HepG2 (cell line): ENCODE results near the gene KRTAP3-3. TPM values are rescaled to one million over a fixed set of nuclear protein-coding genes. Genes with fewer than 3 reads are reported as not detected.

Experiments
- BCLAF1 ChIP-seq: fragments of 450-650 bp; IDR thresholded peaks from 2 replicates; pipeline ENCODE4 v1.6.1; 2017; ENCODE audit warnings: mild to moderate bottlenecking
- BRD4 ChIP-seq: sonication (generic); formaldehyde crosslinking; IDR thresholded peaks from 2 replicates; pipeline ENCODE4 v1.4.0; 2020; ENCODE audit warnings: missing genetic modification reagents
- EP300 ChIP-seq, 3 experiments: sonication (generic) in 1 of 3; formaldehyde crosslinking in 1 of 3; IDR thresholded peaks; 2 replicates each; pipeline versions ENCODE4 v1.5.1 to v1.6.1; 2011 to 2020; ENCODE audit warnings: low read depth in 2 of 3, low read length in 2 of 3, borderline replicate concordance in 1 of 3, improper control_type of control experiment in 1 of 3, mild to moderate bottlenecking in 1 of 3, missing genetic modification reagents in 1 of 3, moderate library complexity in 1 of 3
- HNF4G ChIP-seq, 2 experiments: sonication (generic) in 1 of 2; formaldehyde crosslinking in 1 of 2; IDR thresholded peaks; 2 replicates each; pipeline versions ENCODE4 v1.4.0 to v1.6.1; 2011 to 2020; ENCODE audit warnings: borderline replicate concordance in 2 of 2, low read depth in 2 of 2, mild to moderate bottlenecking in 2 of 2, low read length in 1 of 2, missing genetic modification reagents in 1 of 2, moderate library complexity in 1 of 2
- NBN ChIP-seq: fragments of 450-650 bp; conservative IDR thresholded peaks from 2 replicates; pipeline ENCODE4 v1.6.1; 2017
- PRDM4 ChIP-seq: sonication (generic); formaldehyde crosslinking; IDR thresholded peaks from 2 replicates; pipeline ENCODE4 v1.9.0; 2021; ENCODE audit warnings: missing genetic modification reagents, borderline replicate concordance
- UBTF ChIP-seq: sonication (generic); formaldehyde crosslinking; IDR thresholded peaks from 2 replicates; pipeline ENCODE4 v1.4.0; 2020; ENCODE audit warnings: mild to moderate bottlenecking, missing genetic modification reagents
- XBP1 ChIP-seq: sonication (generic); formaldehyde crosslinking; IDR thresholded peaks from 2 replicates; pipeline ENCODE4 v1.5.0; 2020; ENCODE audit warnings: missing genetic modification reagents
- ZBTB4 ChIP-seq: sonication (generic); formaldehyde crosslinking; IDR thresholded peaks from 2 replicates; pipeline ENCODE4 v1.4.0; 2020; ENCODE audit warnings: missing genetic modification reagents, mild to moderate bottlenecking, borderline replicate concordance
- ZNF124 ChIP-seq: sonication (generic); formaldehyde crosslinking; IDR thresholded peaks from 2 replicates; pipeline ENCODE4 v1.4.0; 2020; ENCODE audit warnings: missing genetic modification reagents
- ZNF282 ChIP-seq: fragments of 450-650 bp; IDR thresholded peaks from 2 replicates; pipeline ENCODE4 v1.6.1; 2018; ENCODE audit not compliant: partially characterized antibody
- ZNF343 ChIP-seq: sonication (generic); formaldehyde crosslinking; IDR thresholded peaks from 2 replicates; pipeline ENCODE4 v1.4.0; 2020; ENCODE audit warnings: mild to moderate bottlenecking, missing genetic modification reagents
- ZNF501 ChIP-seq: sonication (generic); formaldehyde crosslinking; IDR thresholded peaks from 2 replicates; pipeline ENCODE4 v1.5.1; 2020; ENCODE audit warnings: mild to moderate bottlenecking, moderate library complexity, missing genetic modification reagents
- ZNF512 ChIP-seq: sonication (generic); formaldehyde crosslinking; IDR thresholded peaks from 2 replicates; pipeline ENCODE4 v1.4.0; 2020; ENCODE audit warnings: mild to moderate bottlenecking, missing genetic modification reagents
- polyA plus RNA-seq, 8 experiments: library from polyadenylated mRNA; depleted of rRNA in 3 of 8; stranded (reverse) in 7 of 8; unstranded in 1 of 8; fragments of >200 nt; fragmentation: Illumina TruSeq in 4 of 8; extraction: Trizol in 4 of 8; gene quantifications; 2 replicates each; pipeline versions ENCODE4 v1.2.1 to v1.2.3, GENCODE V29; 2011 to 2016; ENCODE audit warnings: low read depth in 4 of 8, missing spikeins in 1 of 8, mixed read lengths in 1 of 8; ENCODE audit not compliant: insufficient read depth in 1 of 8
- total RNA-seq, 5 experiments: library from RNA; depleted of rRNA; stranded (reverse); fragments of >200 nt; fragmentation: Illumina TruSeq; extraction: Trizol; gene quantifications; 2 replicates each; pipeline ENCODE4 v1.2.3, GENCODE V29; 2016; ENCODE audit warnings: low read depth in 1 of 5

Gene KRTAP3-3
- total and polyA plus RNA-seq, 2 of the 13 experiments (the other 11 are each of a cell fraction or from before 2014, with no cell fraction given), result not detected

GRCh38 chr17:40958086-40958953, 35.6 kb downstream of the KRTAP3-3 start (continued):
- TF ChIP-seq PRDM4 (CRISPR knock-in tag) (no peak), BCLAF1 (no peak), XBP1 (CRISPR knock-in tag) (no peak), ZNF282 (no peak), ZNF512 (CRISPR knock-in tag) (no peak), ZNF124 (no peak), BRD4 (no peak), ZNF501 (CRISPR knock-in tag) (no peak), HNF4G (IDR thresholded peaks at IDR 0.05; ENCODE audit: borderline replicate concordance, low read depth, low read length) (no peak), HNF4G (CRISPR knock-in tag; IDR thresholded peaks at IDR 0.05; ENCODE audit: borderline replicate concordance, low read depth) (no peak), ZBTB4 (no peak), NBN (no peak), EP300 (IDR thresholded peaks at IDR 0.05; ENCODE audit: low read depth in 2 of 2, low read length in 2 of 2) (peak; percentile 45 to 95; a peak in 2 of 4 replicates), EP300 (CRISPR knock-in tag; IDR thresholded peaks at IDR 0.05; ENCODE audit: borderline replicate concordance) (peak; percentile 91), ZNF343 (CRISPR knock-in tag) (no peak), UBTF (CRISPR knock-in tag) (no peak)
